ENCODE measurements around the gene GASK1A.
A peak's percentile ranks its signal among the peaks of the same experiment; 100 is the strongest.

Gene GASK1A

DNA sequence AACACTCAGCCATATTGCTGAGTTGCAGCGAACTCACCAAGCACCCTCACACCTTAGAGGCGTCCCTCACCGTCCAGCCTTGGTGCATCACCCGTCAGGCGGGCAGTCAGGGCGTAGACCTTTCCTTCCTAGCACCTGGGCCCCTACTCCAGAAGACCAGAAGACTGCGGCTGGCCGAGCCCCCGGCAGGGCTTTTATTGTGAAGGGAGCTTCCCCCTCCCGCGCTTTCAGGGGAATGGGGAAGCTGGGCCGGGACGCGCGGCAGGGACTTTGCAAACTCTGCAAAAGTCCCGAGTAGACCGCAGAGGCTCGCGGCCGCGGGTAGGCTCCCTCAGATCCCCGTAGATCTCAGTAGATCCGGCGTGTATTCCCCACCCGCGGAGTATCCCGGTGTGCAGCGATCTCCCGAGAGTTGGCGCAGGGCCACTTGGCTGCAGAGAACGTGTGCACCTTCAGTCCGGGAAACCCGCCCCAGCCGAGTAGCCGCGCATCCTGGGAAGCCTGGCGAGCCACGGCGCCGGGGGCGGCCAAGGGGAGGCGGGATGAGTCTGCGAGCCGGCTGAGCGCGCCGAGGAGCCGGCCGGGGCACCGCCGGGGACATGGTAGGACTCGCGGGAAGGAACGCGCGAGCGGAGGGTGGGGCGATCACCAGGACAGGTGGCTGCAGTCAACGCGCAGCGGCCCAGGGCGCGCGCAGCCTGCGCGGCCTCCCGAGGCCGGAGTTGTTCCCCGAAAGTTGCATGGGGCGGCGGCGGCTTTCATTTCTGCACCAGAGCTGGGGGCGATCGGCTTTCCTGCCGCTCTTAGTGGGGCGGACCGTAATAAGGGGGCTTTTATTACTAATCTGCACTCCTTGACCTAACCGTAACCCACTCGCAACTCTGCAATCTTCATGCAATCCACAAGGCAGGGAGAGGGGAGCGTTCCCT is at the start of gene GASK1A:
TSS of gene GASK1A (plus strand) at position 268 of the 929 bp plus-strand sequence. CDS start at position 600, 332 bp downstream.
- DNase-seq (ENCODE audit: insufficient read length, low spot score) (no peak), FAIRE-seq (no peak)
- TF ChIP-seq POLR2A (IDR thresholded peaks at IDR 0.05; ENCODE audit: low read depth, low read length) = no peak

DNA sequence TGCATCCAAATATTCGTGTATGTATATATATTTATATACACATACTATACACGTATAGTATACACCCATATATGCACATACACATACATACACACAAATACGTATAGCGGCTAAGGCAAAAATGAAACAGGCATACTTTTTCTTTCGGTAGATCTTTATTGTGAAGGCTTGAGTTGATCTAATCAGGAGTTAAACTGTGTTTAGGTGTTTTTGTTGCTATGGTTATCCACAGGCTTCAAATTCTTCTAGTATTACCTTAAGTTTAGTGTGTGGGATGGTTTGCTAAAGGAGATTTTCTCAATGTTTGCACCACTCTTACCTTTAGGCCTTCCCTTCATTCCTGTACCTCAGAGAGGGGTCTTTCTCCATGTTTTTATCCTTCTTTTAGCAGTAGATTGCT is 45.0 kb upstream of the GASK1A start:
- DNase-seq (ENCODE audit: insufficient read length, low spot score) (no peak), FAIRE-seq (no peak)
- TF ChIP-seq POLR2A (IDR thresholded peaks at IDR 0.05; ENCODE audit: low read depth, low read length) = no peak

DNA sequence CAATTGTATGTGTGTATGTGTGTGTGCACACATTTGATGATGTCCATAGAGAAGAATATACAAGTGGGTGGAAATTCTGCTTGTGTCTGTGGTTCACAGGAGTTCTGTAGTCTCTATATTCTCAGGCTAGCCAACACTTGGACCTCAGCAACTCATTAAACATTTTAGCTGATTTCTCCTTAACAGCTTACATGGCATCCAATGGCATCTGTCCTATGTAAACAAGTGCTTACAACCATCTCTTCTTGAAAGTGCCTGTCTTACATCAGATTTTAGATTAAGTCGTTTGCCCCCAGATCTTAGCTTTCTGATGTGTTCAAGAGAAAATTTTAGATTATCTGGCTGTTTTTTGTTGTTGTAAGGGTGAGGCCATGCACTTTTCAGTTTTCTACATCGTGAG is 44.2 kb upstream of the GASK1A start:
- FAIRE-seq (no peak), DNase-seq (ENCODE audit: insufficient read length, low spot score) (no peak)
- TF ChIP-seq POLR2A (IDR thresholded peaks at IDR 0.05; ENCODE audit: low read depth, low read length) = no peak

DNA sequence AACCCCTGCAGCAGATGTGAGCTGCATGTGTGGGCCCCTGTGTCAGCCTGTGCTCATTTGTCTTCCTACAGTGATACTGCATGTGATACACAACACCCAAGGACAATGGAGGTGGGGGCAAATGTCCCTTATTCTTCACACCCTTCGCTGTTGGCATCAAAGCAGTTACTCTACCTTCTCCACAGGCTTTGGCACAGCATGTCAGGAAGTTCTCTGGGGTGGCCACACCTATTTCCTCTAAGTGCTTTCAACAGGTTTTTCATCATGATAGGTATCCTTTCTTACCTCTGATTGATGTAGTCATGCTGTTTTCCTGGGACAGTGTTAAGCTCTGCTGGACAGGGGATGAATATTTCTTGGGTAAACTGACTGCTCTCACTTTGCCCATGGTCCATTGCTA is 43.6 kb upstream of the GASK1A start:
- FAIRE-seq = no peak
- TF ChIP-seq POLR2A (IDR thresholded peaks at IDR 0.05; ENCODE audit: low read depth, low read length) = no peak
- no peak for DNase-seq (ENCODE audit: insufficient read length, low spot score)

DNA sequence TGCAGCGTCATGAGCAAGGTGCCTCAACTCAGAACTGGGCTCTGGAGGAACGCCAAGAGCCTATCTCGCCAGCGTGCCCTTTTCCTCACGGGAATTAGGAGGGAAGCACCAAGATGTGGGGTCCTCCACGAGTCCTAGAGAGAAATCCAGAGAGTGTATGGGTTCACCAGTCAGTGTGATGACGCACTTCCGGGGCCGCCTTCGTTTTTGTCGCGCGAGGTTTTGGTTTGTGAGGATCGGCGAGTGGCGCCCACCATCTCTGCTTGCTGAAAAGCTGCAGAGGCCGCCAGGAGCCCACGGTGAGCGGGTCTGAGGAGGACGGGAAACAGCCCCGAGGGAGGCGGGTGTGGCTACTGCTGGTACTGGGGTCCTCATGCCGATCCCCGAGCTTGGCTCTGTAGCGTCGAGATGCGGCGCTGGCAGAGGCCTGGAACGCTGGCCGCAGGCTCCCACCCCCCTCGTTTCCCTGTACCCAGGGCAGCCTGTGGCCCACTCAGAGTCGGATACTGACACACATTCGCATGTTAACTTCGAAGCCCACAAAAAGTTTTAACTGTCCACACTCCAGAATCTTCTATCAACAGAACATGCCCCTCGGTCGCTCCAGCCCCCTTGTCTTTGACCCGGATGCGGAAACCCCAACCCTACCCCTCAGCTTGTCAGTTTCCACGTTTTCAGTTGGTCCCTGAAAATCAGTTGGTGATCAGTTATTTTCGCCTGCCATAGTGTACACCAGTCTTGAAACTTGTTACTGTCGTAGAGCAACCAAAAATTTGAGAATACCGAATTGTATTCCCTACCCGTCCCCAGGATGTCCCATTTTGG is 42.7 kb upstream of the GASK1A start:
- FAIRE-seq (no peak), DNase-seq (ENCODE audit: insufficient read length, low spot score) (no peak)
- no peak for TF ChIP-seq POLR2A (IDR thresholded peaks at IDR 0.05; ENCODE audit: low read depth, low read length)

DNA sequence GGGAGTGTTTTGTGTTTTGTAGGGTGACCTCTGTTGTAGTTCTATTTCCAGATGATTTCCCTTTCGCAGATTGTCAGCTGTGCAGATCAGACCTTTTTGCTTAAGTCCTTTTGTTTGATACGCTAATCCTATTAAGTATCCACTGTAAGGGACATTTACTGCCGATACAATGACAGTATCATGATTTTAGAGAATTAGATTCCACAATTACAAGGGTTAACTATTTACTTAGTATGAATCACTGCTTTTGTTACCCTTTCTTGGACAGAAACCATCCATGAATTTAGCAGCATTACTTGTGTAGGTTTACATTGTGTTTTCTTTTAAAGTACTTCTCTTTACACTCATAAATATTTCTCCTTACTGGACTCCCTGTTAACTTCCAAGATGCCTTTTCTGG is 41.8 kb upstream of the GASK1A start:
- TF ChIP-seq POLR2A (IDR thresholded peaks at IDR 0.05; ENCODE audit: low read depth, low read length) = no peak
- no peak for FAIRE-seq
- no peak for DNase-seq (ENCODE audit: insufficient read length, low spot score)

DNA sequence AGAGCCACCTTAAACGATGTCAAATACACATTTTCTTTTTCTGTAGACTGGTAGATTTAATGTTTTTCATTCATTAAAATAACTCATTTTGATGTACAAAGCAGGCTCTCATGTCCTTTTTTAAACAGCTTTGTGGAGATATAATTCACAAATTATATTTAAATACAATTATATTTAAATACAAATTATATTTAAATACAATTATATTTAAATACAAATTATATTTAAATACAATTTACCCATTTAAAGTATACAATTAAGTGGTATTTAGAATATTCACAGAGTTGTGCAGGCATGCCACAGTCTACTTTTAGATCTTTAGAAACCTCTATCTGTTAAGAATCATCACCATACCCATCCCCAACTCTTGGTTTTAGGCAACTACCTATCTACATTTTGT is 36.4 kb upstream of the GASK1A start:
- no peak for TF ChIP-seq POLR2A (IDR thresholded peaks at IDR 0.05; ENCODE audit: low read depth, low read length)
- DNase-seq (ENCODE audit: insufficient read length, low spot score) (no peak), FAIRE-seq (no peak)

DNA sequence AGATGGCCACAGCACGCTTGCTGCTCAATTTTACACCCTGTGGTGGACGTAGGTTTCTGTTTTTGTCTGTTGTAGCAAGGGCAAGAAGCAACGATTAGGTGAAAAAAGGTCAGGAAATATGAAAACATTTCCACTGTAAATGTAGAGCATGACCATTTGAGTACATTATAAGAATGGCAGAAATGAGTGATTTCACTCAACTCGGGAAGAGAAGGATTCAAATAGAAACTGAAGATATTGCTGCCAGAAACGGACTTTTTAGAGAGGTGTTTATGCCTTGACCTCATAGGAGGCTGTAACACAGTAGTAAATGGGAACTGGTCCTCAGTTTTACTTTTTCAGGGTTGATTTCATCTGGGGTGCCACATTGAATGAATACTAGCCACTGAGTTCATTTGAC is 33.1 kb upstream of the GASK1A start:
- DNase-seq (ENCODE audit: insufficient read length, low spot score) (no peak), FAIRE-seq (no peak)
- TF ChIP-seq POLR2A (IDR thresholded peaks at IDR 0.05; ENCODE audit: low read depth, low read length) = no peak

DNA sequence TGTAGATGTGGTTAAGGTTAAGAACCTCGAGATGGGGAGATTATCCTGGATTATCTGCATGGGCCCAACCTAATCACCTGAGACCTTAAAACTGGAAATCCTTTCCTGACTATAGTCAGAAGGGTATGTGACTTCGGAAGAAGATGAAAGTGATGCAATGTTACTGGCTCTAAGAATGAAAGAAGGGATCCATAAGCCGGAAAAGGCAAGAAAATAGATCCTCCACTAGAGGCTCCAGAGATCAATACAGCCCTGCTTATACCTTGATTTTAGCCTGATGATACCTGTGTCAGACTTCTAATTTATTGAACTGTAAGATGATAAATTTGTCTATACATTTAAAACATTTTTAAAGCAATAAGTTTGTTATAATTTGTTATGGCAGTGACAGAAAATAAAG is 21.5 kb upstream of the GASK1A start:
- no peak for TF ChIP-seq POLR2A (IDR thresholded peaks at IDR 0.05; ENCODE audit: low read depth, low read length)
- FAIRE-seq (no peak), DNase-seq (ENCODE audit: insufficient read length, low spot score) (no peak)

DNA sequence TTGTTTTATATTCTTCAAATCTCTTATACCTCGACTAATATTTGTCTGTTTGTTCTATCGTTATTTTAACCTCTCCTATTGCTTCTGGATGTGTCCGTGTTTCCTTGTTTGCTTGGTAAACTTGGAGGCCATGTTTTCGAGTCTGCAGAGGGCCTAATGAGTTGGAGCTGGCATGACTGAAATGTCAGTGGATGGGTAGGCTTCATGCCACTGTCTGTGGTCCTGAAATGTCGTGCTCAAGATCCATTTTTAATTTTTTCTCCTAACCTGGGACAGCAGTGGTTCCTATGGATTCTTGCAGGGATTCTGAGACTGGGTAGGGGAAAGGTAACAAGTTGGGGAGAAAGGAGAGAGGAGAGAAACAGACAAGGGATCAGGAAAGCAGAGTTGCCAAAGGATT is 18.8 kb upstream of the GASK1A start:
- FAIRE-seq = no peak
- DNase-seq (ENCODE audit: insufficient read length, low spot score) = no peak
- TF ChIP-seq POLR2A (IDR thresholded peaks at IDR 0.05; ENCODE audit: low read depth, low read length) = no peak

DNA sequence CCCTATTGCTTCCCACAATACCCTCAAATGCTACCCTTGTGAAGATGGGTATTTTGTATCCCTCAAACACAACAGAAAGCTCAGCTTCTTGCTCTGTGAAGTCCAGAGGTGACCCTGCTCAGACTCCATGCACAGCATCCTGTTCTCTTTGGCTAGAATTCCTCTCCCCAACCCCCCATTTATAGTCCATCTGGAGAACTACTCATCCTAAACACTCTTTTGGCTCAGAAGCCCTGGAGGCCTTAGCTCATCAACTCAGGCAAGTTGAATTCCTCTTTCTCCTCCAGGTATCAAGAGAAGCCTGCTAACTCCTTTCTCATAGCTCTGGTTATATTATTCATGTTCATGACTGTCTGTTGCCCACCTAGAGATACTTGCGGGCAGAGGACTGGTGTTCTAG is 18.3 kb upstream of the GASK1A start:
- no peak for DNase-seq (ENCODE audit: insufficient read length, low spot score)
- no peak for FAIRE-seq
- TF ChIP-seq POLR2A (IDR thresholded peaks at IDR 0.05; ENCODE audit: low read depth, low read length) = no peak

DNA sequence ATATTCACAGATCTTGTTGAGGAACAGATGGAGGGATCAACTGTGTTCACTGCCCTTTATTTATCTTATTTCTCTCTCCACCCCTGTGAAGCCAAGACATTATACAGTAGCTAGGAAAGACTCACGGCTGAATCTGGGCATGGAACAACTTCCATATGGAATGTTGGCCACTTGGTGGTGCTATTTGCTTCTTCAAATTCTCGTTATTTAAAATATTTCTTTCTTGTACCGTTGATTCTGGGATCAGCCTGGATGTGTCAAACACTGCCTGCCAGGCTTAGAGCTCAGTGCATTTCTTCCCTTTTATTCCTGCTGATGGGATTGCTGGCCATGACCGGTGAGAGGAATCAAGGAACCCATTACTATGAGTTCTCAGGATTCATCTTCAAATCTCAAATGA is 17.5 kb upstream of the GASK1A start:
- TF ChIP-seq POLR2A (IDR thresholded peaks at IDR 0.05; ENCODE audit: low read depth, low read length) = no peak
- FAIRE-seq (peak; percentile 90), DNase-seq (ENCODE audit: insufficient read length, low spot score) (peak; percentile 33)

DNA sequence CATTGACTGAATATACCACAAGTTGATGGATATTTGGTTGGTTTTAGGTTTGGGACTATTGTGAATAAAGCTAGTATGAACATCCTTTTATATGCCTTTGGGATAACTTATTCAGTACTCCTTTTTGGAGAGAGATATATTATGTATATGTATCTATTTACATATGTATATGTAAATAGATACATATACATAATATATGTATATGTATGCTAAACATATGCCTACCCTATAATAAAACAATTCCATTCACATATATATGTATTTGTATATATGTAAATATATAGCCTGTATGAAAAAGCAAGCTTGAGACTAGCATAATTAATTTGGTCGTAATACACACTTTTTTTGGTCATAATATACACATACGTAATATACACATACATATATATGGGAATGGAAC is 15.8 kb upstream of the GASK1A start:
- FAIRE-seq = no peak
- TF ChIP-seq POLR2A (IDR thresholded peaks at IDR 0.05; ENCODE audit: low read depth, low read length) = no peak
- no peak for DNase-seq (ENCODE audit: insufficient read length, low spot score)

DNA sequence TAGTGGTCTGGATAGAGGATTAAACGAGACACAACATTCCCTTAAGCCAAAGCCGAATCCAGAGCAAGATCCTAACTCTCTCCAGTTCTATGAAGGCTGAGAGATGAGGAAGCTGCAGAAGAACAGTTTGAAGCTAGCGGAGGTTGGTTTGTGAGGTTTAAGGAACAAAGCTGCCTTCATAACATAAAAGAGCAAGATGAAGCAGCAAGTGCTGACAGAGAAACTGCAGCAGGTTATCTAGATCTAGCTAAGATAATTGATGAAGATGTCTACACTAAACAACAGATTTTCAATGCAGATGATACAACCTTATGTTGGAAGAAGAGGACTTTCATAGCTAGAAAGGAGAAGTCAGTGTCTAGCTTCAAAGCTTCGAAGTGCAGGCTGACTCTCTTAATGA is 14.8 kb upstream of the GASK1A start:
- FAIRE-seq = no peak
- TF ChIP-seq POLR2A (IDR thresholded peaks at IDR 0.05; ENCODE audit: low read depth, low read length) = no peak
- DNase-seq (ENCODE audit: insufficient read length, low spot score) = no peak

All from H54 (cell line).